ENCODE measurements around the gene SPACA6.
A peak's percentile ranks its signal among the peaks of the same experiment; 100 is the strongest.

Gene SPACA6

DNA sequence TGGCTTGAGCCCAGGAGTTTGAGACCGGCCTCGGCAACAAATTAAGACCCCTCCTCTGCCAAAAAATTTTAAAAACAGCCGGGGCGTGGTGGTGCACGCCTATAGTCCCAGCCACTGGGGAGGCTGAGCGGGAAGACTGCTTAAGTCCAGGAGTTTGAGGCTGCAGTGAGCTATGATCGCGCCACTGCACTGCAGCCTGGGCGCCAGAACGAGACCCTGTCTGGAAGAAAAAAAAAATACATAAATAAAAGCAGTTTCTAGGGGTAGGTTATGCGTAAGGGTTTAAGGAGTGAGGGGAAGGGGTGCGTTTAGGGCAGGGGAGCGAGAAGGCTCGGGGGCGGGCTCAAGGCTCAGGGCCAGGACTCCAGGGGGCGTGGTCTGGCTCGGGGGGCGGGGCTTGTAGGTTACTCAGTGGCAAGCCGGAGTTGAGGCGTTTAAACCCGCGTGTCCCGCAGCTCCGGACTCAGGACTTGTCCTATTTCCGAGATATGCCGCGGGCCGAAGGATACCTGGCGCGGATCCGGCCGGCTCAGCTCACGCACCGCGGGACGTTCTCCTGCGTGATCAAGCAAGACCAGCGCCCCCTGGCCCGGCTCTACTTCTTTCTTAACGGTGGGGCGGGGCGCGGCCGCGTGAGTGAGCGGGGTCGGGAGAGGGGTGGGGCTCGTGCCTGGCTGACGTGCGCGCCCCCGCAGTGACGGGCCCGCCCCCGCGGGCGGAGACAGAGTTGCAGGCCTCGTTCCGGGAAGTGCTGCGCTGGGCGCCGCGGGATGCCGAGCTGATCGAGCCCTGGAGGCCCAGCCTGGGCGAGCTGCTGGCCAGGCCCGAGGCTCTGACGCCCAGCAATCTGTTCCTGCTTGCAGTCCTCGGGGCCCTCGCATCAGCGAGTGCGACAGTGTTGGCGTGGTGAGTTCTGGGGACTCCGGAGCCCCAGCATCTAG is 10.7 kb downstream of the SPACA6 start:
- peak; percentile 91 to 99 (median 93) for DNase-seq (ENCODE audit: low read depth in 3 of 3)

DNA sequence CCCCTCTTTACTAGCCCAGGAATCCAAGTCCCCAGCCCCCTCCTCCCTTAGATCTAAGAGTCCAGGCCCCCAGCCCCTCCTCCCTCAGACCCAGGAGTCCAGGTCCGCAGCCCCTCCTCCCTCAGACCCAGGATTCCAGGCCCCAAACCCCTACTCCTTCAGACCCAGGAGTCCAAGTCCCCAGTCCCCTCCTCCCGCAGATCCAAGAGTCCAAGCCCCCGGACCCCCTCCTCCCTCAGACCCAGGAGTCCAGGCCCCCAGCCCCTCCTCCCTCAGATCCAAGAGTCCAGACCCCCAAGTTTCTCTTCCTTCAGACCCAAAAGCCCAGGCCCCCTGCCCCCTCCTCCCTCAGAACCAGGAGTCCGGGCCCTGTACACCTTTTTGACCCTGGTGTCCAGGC is 11.5 kb downstream of the SPACA6 start:
- no peak for DNase-seq (ENCODE audit: low read depth in 3 of 3)

DNA sequence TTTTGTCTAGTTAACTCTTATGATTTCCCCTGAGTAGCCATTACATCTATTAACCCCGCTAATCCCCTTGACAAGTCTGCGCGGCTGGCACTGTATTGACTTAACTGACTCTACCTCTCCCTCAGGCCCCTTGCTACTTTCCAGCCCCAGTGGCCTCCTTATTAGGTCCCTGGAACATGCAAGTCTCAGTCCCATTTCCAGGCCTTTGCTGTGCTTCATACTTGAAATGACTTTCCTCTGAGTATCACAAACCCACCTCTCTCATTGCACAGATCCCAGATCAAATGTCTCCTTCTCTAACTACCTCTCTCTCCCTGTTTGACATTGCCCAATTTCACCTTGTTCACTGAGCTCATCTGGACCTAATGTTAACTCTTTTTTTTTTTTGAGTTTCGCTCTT is 13.2 kb downstream of the SPACA6 start:
- no peak for DNase-seq (ENCODE audit: low read depth in 3 of 3)

DNA sequence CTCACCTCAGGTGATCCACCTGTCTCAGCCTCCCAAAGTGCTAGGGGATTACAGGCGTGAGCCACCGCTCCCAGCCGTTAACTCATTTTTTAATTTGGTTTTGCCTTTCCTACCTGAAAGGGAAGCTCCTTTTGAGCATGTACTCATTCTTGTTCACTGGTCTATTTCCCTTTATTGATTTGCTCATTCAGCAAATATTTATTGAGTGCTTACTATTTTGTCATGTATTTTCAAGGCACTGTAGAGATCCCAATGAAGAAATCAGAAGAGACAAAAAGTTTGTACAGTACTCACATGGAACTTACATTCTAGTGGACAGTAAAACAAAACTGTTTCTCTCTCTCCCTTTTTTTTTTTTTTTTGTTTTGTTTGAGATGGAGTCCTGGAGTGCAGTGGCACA is 13.8 kb downstream of the SPACA6 start:
- no peak for DNase-seq (ENCODE audit: low read depth in 3 of 3)

DNA sequence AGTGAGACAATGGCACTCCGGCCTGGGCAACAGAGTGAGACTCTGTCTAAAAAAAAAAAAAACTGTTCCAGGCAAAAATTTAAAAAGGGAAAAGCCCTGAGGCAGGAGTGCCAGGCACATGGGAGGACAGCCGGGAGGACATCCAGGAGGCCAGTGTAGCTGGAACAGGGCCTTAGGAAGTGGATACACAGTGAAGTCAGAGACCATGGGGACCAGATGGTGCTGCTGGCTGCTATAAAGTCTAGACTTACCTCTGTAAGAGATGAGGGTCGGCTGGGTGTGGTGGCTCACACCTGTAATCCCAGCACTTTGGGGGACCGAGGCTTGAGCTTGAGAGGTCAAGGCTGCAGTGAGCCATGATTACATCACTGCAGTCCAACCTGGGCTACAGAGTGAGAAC is 15.7 kb downstream of the SPACA6 start:
- no peak for DNase-seq (ENCODE audit: low read depth in 3 of 3)

DNA sequence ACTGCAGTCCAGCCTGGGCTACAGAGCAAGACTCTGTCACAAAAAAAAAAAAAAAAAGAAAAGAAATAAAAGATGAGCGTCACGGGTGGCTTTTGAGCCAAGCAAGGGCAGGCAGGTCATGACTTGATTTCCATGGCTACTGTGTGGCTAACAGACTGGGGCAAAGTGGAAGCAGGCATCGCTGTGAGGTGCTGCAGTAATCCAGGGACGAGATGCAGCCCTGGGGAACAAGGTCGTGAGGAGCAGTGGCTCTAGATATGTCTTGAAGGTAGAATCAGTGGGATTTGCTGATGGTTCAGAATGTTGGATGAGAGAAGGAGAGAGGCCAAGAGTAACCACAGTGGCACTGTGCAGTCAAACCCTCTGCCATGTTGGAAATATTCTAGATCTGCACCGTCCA is 16.4 kb downstream of the SPACA6 start:
- DNase-seq (ENCODE audit: low read depth in 3 of 3) = no peak

DNA sequence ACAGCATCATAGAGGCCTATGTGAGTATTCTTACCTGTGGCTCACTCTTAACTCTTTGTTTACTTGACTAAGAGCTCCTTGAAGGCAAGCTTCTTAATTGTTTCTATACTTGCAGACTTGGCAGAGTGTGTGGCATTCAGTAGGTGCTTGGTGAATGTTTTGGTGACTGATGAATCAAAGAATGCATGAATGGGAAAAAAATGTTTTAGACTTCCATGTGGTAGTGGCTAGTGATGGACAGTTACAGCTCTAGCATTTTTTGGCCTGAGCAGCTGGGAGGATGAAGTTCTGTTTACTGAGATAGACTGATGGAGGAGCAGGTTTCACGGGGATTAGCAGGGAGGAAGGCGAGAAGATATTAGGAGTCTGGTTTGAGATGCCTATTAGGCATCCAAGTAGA is 17.0 kb downstream of the SPACA6 start:
- DNase-seq (ENCODE audit: low read depth in 3 of 3) = no peak

DNA sequence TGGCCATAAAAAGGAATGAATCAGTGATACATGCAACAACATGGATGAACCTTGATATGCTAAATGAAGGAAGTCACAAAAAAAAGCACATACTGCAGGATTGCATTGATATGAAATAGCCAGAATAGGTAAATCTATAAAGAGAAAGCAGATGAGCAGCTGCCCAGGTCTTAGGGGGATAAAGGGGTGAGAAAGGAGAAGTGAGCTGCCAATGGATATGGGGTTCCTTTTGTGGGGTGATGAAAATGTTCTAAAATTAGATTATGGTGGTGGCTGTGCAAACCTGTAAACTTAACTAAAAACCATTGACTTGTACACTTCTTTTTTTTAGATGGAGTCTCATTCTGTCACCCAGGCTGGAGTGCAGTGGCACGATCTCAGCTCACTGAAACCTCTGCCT is 18.6 kb downstream of the SPACA6 start:
- no peak for DNase-seq (ENCODE audit: low read depth in 3 of 3)

DNA sequence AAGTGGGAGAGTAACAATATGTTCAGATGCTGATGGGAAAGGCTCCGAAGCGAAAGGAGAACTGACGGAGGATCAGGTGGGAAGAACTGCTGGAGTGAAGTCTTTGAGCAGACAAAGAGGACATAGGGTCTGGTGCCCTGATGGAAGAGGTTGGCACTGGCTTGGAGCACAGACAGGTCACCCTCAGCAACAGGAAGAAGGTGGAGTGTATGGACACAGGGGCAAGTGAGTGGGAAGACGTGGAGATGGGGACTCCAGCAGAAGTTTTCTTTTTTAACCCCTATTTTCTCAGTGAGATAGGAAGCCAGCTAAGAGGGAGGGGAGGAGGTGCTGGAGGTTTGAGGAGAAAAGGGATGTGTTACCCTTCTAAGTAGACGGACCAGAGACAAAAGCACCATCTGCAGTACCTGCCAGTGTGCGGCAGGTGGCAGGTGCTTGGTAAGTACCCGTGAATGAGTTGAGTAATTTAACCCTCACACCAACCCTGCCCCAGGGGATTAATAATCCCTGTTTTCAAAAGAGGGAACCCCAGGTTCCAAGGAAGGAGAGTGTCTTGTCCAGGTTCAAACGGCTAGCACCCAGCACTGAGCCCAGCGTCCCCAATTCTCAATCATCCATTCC is 19.4 kb downstream of the SPACA6 start:
- no peak for DNase-seq (ENCODE audit: low read depth in 3 of 3)

DNA sequence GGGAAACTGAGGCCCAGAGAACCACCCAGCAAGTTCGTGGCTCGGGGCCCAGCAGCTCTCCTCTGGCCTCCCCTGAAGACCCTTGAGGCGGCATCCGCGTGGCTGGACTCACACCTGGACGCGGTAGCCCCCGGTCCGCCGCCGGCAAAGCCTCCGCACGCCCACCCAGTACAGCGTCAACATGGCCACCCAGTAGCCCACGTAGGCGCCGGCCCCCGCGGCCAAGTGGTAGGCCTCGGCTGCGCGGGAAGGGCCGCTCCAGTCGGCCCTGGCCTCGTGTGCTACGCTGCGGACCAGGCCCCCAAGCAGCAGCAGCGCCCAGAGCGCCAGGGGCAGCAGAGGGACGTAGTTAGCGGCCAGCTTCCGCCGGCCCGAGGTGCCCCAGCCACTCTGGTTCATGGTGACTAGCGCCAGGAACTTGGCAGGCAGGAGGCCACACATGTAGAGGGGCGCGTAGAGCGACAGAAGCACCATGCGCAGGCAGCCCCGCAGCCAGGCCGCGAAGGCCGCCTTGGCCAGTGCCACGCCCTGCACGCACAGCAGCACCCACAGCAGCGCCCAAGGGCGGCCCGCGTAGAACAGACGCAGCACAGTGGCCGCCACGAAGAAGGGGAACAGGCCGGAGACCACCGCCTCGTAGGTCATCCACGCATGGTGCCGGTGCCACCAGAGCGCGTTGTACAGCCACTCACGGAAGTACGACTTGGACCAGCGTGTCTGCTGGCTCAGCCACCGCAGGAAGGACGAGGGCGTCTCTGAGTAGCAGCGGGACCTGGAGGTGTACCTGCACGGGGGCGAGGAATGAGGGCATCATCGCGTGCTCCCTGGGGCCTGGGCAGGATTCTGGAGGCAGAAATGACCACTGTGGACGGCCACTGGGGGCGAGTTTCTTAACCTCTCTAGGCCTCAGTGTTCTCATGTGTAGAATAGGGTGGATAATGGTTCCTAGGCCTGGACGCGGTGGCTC is 20.5 kb downstream of the SPACA6 start:
- no peak for DNase-seq (ENCODE audit: low read depth in 3 of 3)

DNA sequence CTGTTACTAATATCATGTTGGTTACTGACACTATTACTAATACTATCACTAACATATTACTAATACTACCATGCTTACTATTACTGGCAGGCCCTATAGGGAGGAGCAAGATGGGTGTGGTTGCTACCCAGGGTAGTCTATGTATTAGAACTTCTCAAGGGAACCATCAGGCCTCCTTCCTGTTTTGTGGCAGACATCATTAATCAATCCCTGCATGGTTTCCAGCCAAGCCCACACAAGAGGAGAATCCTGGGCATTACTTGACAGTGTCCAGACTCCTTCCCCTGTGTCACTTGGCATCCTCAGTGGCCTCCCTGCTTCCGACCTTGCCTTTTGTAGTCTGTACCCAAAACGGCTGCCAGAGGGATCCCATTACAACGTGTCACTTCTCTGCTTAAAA is 21.7 kb downstream of the SPACA6 start:
- no peak for DNase-seq (ENCODE audit: low read depth in 3 of 3)

DNA sequence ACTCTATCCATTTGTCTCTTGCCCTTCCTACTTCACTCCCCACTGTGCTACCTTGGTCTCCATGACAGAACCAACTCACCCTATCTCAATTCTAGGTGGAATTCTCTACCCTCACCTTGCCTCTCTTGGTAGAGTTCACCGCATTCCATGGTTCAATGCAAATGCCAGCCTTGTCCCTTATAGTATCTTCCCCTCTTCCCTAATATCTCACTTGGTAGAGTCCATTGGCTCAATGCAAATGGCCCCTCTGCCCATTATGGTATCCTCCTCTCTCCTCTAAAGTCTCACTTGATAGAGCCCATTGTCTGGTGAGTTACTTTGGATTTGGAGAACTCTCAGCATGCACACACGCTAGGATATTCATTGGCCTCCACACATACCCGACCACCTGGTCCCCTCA is 22.7 kb downstream of the SPACA6 start:
- DNase-seq (ENCODE audit: low read depth in 3 of 3) = no peak

DNA sequence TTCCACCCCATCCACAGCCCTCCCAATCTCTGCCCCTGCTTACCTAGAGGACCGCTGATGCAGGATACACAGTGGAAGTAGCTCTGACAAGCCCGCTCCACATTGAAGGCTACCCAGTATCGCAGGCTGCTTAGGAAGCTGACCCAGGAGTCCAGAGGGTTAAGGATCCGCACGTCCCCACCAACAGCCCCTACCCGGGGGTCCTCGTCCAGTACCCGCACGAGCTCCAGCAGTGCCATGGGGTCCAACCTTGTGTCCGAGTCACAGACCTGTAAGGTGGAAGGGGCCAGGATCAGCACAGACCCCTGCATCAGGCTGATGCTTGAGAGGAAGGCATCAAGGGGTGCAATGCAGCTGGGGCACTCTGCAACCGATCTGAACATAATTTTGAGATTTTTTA is 23.8 kb downstream of the SPACA6 start:
- no peak for DNase-seq (ENCODE audit: low read depth in 3 of 3)

DNA sequence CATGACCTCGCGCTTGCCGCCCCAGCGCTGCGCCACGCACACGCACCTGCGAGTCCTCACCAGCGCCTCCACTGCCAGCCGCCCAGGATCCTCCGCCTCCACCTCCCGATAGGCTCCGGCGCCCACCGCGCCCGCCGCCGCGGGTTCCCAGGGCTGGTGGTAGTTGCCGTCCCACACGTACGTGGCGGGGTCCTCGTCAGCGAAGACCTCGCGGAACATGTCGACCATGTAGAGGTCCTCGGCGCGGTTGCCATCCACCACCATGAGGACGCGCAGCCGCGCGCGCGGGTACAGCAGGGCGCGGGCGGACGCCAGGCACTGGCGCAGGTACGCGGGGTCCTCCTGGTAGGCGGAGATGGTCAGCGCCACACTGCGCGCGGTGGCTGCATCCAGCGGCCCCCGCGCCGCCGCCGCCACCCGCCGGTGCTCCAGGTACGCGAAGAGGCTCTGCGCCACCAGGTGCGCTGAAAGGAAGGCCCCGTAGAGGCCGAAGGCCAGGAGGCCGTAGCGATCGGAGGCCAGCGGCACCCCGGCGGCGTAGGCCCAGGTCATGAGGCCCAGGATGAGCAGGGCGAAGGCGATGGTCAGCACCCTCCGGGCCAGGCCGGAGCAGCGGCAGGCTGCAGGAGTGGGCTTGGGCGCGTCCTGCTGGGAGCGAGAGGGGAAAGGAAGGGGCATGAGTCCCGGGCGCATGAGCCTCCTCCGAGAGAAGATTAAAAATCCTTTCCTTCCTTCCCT is 26.3 kb downstream of the SPACA6 start:
- DNase-seq (ENCODE audit: low read depth in 3 of 3) = no peak

DNA sequence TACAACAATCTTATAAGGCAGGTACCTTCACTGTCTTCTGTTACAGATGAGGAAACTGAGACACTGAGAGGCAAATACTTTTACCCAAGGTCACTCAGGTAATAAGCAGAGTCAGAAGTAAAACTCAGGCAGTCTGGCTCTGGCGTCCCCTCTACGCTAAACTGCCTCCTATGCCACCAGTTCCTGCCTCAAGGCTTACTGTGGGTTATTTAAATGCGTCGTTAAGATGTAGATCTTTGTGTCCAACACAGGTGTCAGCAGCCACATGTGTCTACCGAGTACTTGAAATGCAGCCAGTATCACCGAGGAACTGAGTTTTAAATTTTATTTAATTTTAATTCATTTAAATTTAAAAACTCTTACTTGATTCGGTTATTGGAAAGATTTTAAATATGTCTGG is 28.8 kb downstream of the SPACA6 start:
- no peak for DNase-seq (ENCODE audit: low read depth in 3 of 3)

DNA sequence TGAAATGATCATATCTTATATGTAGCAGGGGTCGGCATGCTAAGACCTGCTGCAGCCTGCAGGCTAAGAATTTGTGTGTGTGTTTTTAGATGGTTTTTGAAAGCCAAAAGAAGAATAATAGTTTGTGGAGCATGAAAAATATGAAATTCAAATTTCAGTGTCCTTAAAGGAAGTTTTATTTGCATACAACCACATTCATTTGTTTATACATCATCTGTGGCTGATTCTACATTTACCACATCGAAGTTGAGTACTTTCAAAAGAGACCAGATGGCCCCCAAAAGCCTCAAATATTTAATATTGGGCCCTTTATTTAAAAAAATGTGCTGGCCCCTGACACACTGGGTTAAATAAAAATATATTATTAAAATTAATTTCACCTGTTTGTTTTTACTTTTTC is 29.4 kb downstream of the SPACA6 start:
- DNase-seq (ENCODE audit: low read depth in 3 of 3) = no peak

DNA sequence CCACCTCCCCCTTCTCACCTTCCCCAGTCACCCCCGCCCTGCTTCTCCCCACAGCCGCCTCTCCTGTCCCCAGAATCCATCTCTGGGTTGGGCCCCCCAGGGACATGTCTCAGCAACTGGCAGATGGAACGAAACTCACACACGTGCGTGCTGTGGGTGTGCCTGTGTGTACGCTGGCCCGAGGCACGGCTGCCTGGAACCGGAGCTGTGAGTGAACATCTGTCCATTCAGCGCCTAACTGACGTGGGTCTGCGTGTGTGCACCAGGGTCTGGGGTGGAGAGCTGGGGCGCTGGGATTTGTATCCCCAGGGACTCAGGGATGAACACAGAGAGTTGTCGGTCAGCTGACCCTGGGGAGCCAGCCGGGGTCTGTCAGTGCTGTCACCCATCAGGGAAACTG is 31.4 kb downstream of the SPACA6 start:
- no peak for DNase-seq (ENCODE audit: low read depth in 3 of 3)

DNA sequence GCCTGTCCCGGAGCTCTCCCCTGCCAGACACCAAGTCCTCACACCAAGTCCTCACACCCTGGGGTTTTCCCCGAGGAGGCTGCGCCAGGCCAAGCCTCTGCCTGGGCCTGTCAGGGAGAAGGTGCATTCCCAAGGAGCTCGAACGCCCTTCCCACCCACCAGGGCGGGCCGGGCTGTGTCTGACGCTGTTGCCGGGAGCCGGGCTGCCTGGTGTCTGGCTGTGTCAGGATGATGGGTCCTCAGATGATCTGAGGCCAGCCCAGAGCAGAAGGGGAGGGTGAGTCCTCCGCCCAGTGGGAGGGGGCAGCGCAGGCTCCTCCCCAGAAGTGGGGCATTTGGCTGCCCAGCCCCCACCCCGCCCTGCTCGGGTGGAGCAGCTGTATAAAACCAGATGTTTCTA is 32.9 kb downstream of the SPACA6 start:
- DNase-seq (ENCODE audit: low read depth in 3 of 3) = no peak

DNA sequence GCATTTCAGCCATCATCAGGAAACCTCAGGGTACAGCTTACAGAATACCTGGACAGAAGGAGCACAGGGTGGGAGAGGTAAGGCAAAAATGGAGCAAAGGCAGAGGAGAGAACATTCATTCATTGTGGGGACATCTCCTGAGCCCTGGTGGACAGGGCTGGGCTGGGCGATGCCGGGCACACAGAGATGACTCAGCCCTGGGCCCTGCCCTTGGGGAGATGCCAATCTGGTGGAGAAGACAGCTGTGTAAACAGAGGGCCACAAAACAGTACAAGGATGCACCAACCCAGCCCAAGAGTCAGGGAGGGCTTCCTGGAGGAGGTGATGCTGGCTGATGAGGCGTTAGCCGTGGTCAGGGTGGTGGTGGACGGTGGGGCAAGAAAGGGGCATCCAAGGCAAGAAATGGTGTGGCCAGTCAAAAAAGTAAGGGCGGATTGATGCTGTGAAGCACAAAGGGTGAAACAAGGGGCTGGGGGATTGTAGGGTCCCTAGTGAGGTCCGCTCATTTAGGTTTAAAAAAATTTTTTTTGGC is 34.3 kb downstream of the SPACA6 start:
- DNase-seq (ENCODE audit: low read depth in 3 of 3) = no peak

DNA sequence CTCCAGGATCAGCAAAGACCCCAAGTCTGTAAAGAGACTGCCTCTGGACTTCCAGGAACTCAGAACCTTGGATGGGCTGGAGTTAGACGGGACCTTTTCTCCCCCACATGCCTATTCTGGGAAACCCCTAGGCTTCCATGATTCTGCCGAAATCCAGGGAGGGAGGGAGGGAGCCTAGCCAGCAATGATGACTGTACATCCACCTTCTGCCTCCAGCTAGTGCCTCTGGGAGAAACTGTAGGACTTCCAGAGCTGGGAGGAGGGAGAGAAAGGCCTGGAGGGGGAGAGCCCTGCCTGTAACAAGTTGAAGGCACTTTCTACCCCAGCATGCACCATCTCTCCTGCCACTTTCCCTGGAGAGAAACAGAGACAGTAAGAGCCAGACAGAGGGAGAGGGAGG is 36.7 kb downstream of the SPACA6 start:
- DNase-seq (ENCODE audit: low read depth in 3 of 3) = no peak
